GM12874 (cell line): ENCODE data around the gene PPP6R3.

Source experiments
- TF ChIP-seq, protein P1 (sequence below): IDR thresholded peaks from 2 replicates; pipeline ENCODE4 v1.5.1; 2011; ENCODE audit warnings: low read depth, mild to moderate bottlenecking, control low read depth, low read length, moderate library complexity; ENCODE audit not compliant: insufficient read depth

PPP6R3 gene

DNA sequence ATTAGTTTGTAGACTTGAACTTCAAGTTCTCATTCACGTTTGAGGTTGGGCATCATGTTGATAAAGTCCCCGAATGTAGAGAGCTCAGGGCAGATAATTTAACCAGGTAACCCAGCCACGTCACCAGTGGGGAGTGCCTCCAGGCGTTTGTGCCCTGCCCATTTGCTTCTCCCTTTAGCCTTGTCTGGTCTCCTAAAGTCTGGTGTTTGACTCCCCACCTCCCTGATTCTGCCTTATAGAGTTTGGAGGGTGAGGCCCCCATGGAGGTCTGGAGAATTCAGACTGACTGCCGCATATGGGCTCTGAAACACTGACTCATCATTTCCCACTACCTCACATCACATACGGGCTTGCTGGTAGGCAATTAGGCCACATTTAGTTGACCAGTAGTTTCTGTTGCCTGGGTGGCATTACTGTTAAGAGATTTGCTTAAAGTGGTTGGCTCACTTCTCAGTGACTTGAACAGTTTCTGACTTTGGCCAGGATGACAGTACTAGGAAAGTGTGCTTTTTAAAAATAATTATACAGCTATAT, 124.5 kb downstream of the PPP6R3 start:
- TF ChIP-seq, protein P1, sequence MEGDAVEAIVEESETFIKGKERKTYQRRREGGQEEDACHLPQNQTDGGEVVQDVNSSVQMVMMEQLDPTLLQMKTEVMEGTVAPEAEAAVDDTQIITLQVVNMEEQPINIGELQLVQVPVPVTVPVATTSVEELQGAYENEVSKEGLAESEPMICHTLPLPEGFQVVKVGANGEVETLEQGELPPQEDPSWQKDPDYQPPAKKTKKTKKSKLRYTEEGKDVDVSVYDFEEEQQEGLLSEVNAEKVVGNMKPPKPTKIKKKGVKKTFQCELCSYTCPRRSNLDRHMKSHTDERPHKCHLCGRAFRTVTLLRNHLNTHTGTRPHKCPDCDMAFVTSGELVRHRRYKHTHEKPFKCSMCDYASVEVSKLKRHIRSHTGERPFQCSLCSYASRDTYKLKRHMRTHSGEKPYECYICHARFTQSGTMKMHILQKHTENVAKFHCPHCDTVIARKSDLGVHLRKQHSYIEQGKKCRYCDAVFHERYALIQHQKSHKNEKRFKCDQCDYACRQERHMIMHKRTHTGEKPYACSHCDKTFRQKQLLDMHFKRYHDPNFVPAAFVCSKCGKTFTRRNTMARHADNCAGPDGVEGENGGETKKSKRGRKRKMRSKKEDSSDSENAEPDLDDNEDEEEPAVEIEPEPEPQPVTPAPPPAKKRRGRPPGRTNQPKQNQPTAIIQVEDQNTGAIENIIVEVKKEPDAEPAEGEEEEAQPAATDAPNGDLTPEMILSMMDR, result no peak

DNA sequence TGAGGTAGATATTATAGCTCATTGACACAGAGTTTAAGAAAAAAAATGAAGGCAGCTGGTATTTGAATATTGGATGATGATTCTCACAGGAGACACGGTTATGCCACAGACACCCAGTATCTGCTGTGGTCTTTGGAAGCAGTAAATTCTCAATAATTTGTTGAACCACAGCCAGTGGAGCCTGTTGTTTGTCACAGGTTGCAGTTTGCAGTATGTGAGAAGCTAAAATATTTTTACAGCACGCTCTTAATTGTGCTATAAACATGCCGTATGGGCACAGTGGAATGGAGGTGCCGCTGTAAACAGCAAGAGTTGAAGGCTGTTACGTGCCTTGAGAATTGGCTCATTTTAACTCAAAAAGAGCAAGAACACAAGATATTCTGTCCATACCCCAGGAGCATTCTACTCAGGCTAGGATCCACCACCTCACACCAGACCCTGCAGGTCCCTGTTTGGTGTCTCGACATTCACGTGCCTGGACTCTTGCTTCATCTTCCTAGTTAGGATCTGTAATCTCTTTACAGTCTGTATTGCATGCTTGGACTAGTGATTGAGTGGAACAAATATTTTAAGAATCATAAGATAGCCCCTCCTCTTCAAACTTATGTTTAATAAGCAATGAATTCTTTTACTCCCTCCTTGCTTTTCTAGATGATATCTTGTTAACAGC, 129.1 kb downstream of the PPP6R3 start:
- TF ChIP-seq, protein P1, result no peak

DNA sequence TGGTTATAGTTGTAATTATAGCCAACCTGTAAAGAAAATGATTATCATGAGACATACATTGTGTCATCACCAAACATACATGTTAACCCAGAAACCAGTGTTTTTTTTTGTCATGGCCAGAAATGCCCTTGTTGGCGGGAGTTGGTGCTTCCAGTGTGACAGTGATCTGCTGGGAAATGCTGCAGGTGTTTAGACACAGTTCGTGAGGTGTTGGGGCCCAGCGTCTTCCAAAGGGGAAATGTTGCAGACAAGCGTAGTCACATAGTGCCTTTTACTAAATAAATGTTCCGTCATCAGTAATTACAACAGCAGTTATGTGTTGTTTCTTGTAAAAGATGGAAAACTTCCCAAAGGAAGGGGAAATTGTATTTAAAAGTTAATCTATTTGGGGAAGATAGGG, 131.2 kb downstream of the PPP6R3 start:
- TF ChIP-seq, protein P1, result no peak

DNA sequence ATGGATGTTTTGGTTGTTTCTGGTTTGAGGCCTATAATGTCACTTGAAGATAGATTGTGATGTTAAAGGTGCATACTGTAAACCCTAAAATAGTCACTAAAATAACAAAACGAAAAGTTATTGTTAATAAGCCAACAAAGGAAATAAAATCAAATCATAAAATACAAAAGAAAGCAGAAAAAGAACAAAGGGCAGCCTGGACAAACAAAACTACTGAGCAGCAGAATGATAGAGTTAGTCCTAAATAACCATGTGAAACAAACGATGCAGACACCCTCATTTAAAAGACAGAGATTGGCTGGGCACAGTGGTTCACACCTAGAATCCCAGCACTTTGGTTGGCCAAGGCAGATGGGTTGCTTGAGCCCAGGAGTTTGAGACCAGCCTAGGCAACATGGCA, 132.9 kb downstream of the PPP6R3 start:
- TF ChIP-seq, protein P1, result no peak

DNA sequence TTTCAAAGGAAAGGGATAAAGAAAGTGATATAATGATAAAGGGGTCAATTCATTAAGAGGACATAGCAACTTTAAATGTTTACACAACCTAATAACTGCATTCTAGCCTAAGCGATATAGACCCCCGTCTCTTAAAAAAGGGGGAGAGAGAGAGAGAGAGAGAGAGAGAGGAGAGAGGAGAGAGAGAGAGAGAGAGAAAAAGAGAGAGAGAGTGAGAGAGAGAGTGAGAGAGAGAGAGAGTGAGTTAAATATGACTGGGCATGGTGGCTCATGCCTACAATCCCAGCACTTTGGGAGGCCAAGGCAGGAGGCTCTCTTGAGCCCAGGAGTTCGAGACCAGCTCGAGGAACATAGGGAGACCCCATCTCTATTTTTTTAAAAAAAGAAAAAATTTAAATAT, 133.6 kb downstream of the PPP6R3 start:
- TF ChIP-seq, protein P1, result no peak

DNA sequence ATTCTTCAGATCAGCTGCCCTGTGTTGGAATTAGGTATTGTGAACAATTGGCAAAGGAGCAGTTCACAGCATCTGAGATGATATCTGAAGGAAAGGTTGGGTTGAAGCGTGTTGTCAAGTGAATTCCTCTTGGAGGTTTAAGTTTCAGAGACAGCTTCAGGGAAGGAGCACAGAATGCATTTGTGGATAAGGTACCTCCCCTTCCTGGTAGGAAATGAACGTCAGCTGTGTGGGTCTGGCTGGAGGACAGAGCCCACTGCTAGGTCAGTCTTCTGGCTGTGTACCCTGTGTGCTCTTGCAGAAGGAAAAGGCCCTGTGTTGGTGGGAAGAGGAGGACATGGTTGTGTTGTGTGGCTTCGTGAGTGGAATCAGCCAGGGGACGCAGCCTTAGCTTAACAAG, 135.7 kb downstream of the PPP6R3 start:
- TF ChIP-seq, protein P1, result no peak

DNA sequence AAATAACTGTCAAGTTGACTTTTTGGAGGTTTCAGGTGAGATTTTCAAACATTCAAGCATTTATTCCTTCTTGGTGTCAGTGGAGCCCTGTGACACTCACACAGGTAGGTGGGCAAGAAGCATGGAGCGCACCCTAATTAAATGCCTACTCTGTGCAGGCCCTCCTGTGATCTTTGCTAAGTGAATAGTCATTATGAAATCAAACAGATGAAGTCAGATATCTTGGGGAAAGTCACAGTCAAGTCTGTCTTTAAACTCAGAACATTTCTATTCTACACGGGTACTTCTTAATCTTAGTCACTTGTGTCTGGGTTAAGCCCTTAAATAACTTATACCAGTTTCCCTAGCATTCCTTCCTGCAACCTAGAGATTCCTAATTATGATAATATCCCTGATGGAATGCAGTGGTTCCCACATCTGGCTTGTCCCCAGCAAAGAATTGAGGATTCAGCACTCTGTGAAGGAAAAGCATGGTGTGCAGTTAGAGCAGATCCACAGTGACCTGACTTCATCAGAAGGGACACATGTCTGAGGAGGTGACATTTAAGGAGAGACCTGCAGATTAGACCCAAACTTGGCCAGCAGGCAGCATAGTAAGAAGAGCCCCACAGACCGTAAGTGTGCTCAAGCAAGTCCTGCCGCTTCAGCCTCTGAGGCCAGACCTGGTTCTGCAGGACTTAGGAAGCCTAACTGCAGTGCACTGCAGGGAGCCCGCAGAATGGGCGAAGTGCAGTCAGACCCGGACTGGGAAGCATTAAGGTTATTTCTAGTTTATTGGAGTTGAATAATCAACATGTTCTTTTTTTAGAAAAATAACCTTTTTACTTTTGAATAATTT, 138.5 kb downstream of the PPP6R3 start:
- TF ChIP-seq, protein P1, result no peak
